Thymus (tissue), 11 donors: ENCODE results near the gene PARVB. TPM values are rescaled to one million over a fixed set of nuclear protein-coding genes. Genes with fewer than 3 reads are reported as not detected.

Source experiments
- DNase-seq, 9 donors: peaks; one replicate each; pipeline ENCODE4 v3.0.0-alpha.2; 2013; ENCODE audit warnings: low spot score in 9 of 9, low read depth in 6 of 9, missing footprints in 1 of 9
- H3K27ac ChIP-seq, 2 donors: one replicate each; pipeline ENCODE4 v1.5.1; 2013; ENCODE audit warnings: control low read depth in 1 of 2, low read depth in 1 of 2, low read length in 1 of 2, mild to moderate bottlenecking in 1 of 2, moderate library complexity in 1 of 2
- H3K27me3 ChIP-seq, 2 donors: one replicate each; pipeline ENCODE4 v1.5.1; 2013; ENCODE audit warnings: low read length in 1 of 2; ENCODE audit not compliant: control insufficient read depth in 2 of 2, insufficient read depth in 1 of 2
- H3K36me3 ChIP-seq, 2 donors: one replicate each; pipeline ENCODE4 v1.5.1; 2013; ENCODE audit warnings: low read length in 1 of 2, mild to moderate bottlenecking in 1 of 2, moderate library complexity in 1 of 2; ENCODE audit not compliant: control insufficient read depth in 2 of 2, insufficient read depth in 2 of 2
- H3K4me1 ChIP-seq, 2 donors: one replicate each; pipeline ENCODE4 v1.5.1; 2013; ENCODE audit warnings: low read length in 2 of 2; ENCODE audit not compliant: control insufficient read depth in 2 of 2, insufficient read depth in 2 of 2
- H3K4me3 ChIP-seq, 2 donors: one replicate each; pipeline ENCODE4 v1.5.1; 2013; ENCODE audit warnings: low read length in 2 of 2, control low read depth in 1 of 2, mild to moderate bottlenecking in 1 of 2
- H3K9me3 ChIP-seq, 2 donors: one replicate each; pipeline ENCODE4 v1.5.1; 2013; ENCODE audit warnings: low read length in 1 of 2, mild to moderate bottlenecking in 1 of 2; ENCODE audit not compliant: control insufficient read depth in 2 of 2, insufficient read depth in 1 of 2
- WGBS: extraction: QIAGEN DNeasy Blood & Tissue Kit; methylation state at CpG from one replicate; pipeline ENCODE4 v1.1.7; 2013; 5-methylcytosine and 5-hydroxymethylcytosine counted together
- polyA plus RNA-seq: library from polyadenylated mRNA; stranded (reverse); fragments of 200-250 nt; gene quantifications from one replicate; pipeline ENCODE4 v1.2.3, GENCODE V29; 2013
- total RNA-seq: library from RNA; stranded (reverse); fragments of 120-200 nt; gene quantifications from one replicate; pipeline ENCODE4 v1.2.4, GENCODE V29; 2013
- donor health status: healthy.

PARVB gene
- total and polyA plus RNA-seq, 2 donors = 14.5 to 15.2 TPM

GRCh38 chr22:44099696-44100095, 75.6 kb downstream of the PARVB start:
- H3K4me1 ChIP-seq = no peaks in the 10 kb centered on the region
- H3K9me3 ChIP-seq = no peaks in the 10 kb centered on the region
- H3K27ac ChIP-seq = no peak overlapping the region
- DNase-seq = no peak
- H3K27me3 ChIP-seq = no peaks in the 10 kb centered on the region
- 97% methylated on average over 13 of the region's 13 CpGs for WGBS
- H3K4me3 ChIP-seq = no peak overlapping the region
- no peaks in the 10 kb centered on the region for H3K36me3 ChIP-seq

GRCh38 chr22:44100411-44100810, 76.3 kb downstream of the PARVB start:
- no peaks in the 10 kb centered on the region for H3K27me3 ChIP-seq
- WGBS = 98% methylated on average over 13 of the region's 13 CpGs
- no peaks in the 10 kb centered on the region for H3K4me1 ChIP-seq
- DNase-seq = no peak
- no peaks in the 10 kb centered on the region for H3K9me3 ChIP-seq
- no peak overlapping the region for H3K4me3 ChIP-seq
- H3K27ac ChIP-seq = no peak overlapping the region
- no peaks in the 10 kb centered on the region for H3K36me3 ChIP-seq

GRCh38 chr22:44102121-44102520, 78.0 kb downstream of the PARVB start:
- Histone ChIP-seq H3K36me3 (no peaks in the 10 kb centered on the region), H3K9me3 (no peaks in the 10 kb centered on the region), H3K4me1 (no peaks in the 10 kb centered on the region), H3K27me3 (no peaks in the 10 kb centered on the region), H3K27ac (no peak overlapping the region), H3K4me3 (no peak overlapping the region)
- WGBS = 90% methylated on average over 4 of the region's 4 CpGs
- DNase-seq = no peak

GRCh38 chr22:44102856-44103255, 78.8 kb downstream of the PARVB start:
- no peaks in the 10 kb centered on the region for H3K36me3 ChIP-seq
- H3K9me3 ChIP-seq = no peaks in the 10 kb centered on the region
- WGBS = 98% methylated on average over 3 of the region's 3 CpGs
- H3K4me1 ChIP-seq = no peaks in the 10 kb centered on the region
- H3K27ac ChIP-seq = no peak overlapping the region
- no peak overlapping the region for H3K4me3 ChIP-seq
- H3K27me3 ChIP-seq = no peaks in the 10 kb centered on the region
- no peak for DNase-seq

- no peak overlapping the region for H3K4me3 ChIP-seq
- H3K4me1 ChIP-seq = no peaks in the 10 kb centered on the region
- H3K27ac ChIP-seq = no peak overlapping the region
- no peak for DNase-seq
- whole genome bisulfite sequencing = 95% methylated on average over 13 of the region's 13 CpGs
- no peaks in the 10 kb centered on the region for H3K27me3 ChIP-seq
- H3K9me3 ChIP-seq = no peaks in the 10 kb centered on the region
- no peaks in the 10 kb centered on the region for H3K36me3 ChIP-seq
These were observed 79.8 kb downstream of the PARVB start for GRCh38 chr22:44103735-44104480.

GRCh38 chr22:44107340-44107739, 83.2 kb downstream of the PARVB start:
- WGBS = 93% methylated on average over 6 of the region's 6 CpGs
- Histone ChIP-seq H3K4me3 (no peak overlapping the region), H3K4me1 (no peaks in the 10 kb centered on the region), H3K9me3 (no peaks in the 10 kb centered on the region), H3K27ac (no peak overlapping the region), H3K36me3 (no peaks in the 10 kb centered on the region), H3K27me3 (no peaks in the 10 kb centered on the region)
- no peak for DNase-seq

- Histone ChIP-seq H3K27ac (no peak overlapping the region), H3K27me3 (no peaks in the 10 kb centered on the region), H3K4me1 (no peaks in the 10 kb centered on the region), H3K4me3 (no peak overlapping the region), H3K36me3 (no peaks in the 10 kb centered on the region), H3K9me3 (no peaks in the 10 kb centered on the region)
- no peak for DNase-seq
- WGBS = 95% methylated on average over 2 of the region's 2 CpGs
These were observed 84.0 kb downstream of the PARVB start for GRCh38 chr22:44108076-44108475.

GRCh38 chr22:44108806-44109385, 84.8 kb downstream of the PARVB start:
- Histone ChIP-seq H3K4me1 (no peaks in the 10 kb centered on the region), H3K4me3 (no peak overlapping the region), H3K27me3 (no peaks in the 10 kb centered on the region), H3K27ac (no peak overlapping the region), H3K9me3 (no peaks in the 10 kb centered on the region), H3K36me3 (no peaks in the 10 kb centered on the region)
- WGBS = 83% methylated on average over 14 of the region's 14 CpGs
- DNase-seq = no peak

GRCh38 chr22:44109416-44109815, 85.3 kb downstream of the PARVB start:
- Histone ChIP-seq H3K36me3 (no peaks in the 10 kb centered on the region), H3K27ac (no peak overlapping the region), H3K9me3 (no peaks in the 10 kb centered on the region), H3K27me3 (no peaks in the 10 kb centered on the region), H3K4me3 (no peak overlapping the region), H3K4me1 (no peaks in the 10 kb centered on the region)
- no peak for DNase-seq
- 94% methylated on average over 4 of the region's 4 CpGs for WGBS
